Activated CD8-positive, alpha-beta memory T cell treated with anti-CD3 and anti-CD28 coated beads for 36 hours (primary cell): ENCODE measurements around the gene WDR83. TPM values are rescaled to one million over a fixed set of nuclear protein-coding genes. Genes with fewer than 3 reads are reported as not detected.

Source experiments
- CTCF ChIA-PET: fragments of 350-600 bp; sonication (Branson Sonifier 250); formaldehyde crosslinking; loops from one replicate; lab custom pipeline; 2021; ENCODE audit warnings: antibody characterized with exemption; lab: Charles Lee
- POLR2A ChIA-PET: fragments of 350-600 bp; sonication (Branson Sonifier 250); formaldehyde crosslinking; loops from one replicate; lab custom pipeline; 2021; ENCODE audit warnings: antibody characterized with exemption; lab: Charles Lee
- total RNA-seq, 2 experiments: library from RNA; stranded (reverse); gene quantifications; one replicate each; pipeline ENCODE4 v1.2.3, GENCODE V29; 2021

The WDR83 gene
- total RNA-seq, 2 experiments from 2014 or later, result 22.4 to 23.7 TPM

DNA sequence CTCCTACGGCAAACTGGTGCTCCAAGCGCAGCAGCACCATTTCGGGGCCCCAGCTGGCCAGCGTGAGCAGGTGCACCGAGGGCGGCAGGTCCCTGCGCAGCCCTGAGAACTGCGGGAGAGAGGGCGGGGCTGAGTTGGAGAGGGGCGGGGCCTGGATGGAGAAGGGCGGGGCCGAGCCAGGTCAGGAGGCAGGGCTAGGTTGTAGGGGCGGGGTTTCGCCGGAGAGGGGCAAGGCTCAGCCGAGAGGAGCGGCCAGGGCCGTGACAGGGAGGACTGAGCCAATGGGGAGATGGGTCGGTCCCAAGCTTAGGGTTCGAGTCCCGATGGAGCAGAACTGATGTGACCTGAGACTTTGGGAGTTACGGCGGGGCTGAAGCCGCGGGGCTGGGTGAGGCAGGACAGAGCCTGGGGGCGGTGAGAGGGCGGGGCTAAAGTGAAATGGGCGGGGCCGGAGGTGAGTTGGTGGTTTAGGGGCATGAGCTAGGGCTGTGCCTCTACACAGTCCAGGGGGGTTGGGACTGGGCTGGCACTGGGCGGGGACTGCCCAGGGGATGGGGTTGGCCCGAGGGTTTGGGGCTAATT lies 19.0 kb upstream of the WDR83 start:
- POLR2A ChIA-PET, result no interaction called here

DNA sequence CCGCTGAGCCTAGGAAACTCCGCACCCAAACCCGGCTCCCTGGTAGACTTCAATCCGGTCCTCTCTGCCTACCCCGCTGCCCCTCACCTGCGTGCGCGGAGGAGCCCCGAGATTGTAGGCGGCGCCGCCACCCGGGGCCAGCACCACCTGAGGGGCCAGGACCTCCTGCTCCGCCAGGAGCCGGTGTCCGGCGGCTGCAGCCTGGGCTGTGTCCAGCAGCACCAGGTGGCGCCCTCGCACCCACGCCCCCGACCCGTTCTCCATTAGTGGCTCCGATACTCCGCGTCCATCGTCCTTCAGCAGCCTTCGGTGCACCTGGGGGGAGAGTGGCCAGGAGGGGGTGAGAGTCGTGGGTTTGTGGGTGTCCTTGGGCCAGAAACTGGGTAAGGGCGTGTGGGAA lies 18.5 kb upstream of the WDR83 start:
- ChIA-PET CTCF (interaction anchor here (0.7 kb wide), 1 partner anchor 10 kb away, joined by 4 read pairs; no protein-coding TSS in a partner anchor), POLR2A (no interaction called here)

More for the DNA sequence above, 19.0 kb upstream of the WDR83 start:
- CTCF ChIA-PET, result interaction anchor here (0.6 to 0.7 kb wide), 2 partner anchors 11 to 128 kb away, joined by 3 to 4 read pairs; no protein-coding TSS in a partner anchor

DNA sequence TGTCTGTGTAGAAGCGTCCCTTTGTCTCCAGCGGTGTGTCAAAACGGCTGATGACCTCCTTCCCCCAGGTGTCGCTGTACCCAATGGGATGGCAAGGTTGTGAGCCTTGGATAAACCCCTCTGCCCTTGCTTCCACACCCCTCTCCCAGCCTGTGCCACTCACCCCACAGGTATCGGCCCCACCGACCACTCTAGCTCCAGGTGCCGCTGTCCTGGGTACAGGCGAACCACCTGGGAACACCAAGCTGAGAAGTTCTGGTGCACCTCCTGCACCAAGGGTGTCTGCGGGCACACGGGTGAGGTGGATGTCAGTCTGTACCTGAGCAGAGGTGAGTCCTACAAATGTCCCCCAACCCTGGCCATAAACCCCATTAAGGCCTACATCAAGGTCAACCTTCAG lies 16.7 kb upstream of the WDR83 start:
- ChIA-PET CTCF (interaction anchor here (1.5 kb wide), 1 partner anchor 10 kb away, joined by 4 read pairs; no protein-coding TSS in a partner anchor), POLR2A (no interaction called here)

DNA sequence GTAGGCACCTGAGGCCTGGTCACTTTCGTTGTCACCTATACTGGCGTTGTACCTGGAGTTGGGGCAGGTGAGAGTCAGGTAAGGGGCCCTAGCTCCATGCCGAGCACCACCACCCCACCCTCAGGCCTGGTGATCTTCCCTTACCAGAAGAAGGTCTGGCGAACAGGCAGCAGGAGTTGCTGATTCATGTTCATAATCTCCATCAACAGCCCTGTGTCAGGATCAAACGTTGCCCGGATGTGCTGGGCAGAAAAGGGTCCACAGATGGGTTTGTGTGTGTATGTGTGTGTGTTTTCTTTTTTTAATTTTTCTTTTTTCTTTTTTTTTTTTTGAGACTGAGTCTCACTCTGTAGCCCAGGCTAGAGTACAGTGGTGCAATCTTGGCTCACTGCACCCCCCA lies 14.4 kb upstream of the WDR83 start:
- POLR2A ChIA-PET, result no interaction called here
- CTCF ChIA-PET, result no interaction called here

DNA sequence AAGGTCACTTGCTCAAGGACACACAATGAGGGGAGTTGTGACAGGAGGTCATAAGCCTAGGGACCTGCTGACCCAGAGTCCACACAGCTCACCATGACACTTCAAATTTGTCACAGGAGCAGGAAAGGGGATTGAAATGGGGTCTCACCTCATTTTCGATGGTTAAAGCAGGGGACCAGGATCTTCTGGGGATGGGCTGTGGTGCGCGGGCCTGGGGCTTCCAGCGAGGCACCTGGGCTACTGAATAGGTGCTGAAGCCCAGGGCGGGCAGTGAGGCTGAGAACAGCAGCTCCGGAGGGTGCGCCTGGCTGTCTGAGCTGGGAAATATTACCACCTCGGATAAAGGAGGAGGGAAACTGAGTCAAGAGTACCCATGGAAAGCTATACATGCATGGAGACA lies 11.1 kb upstream of the WDR83 start:
- CTCF ChIA-PET, result no interaction called here
- POLR2A ChIA-PET, result no interaction called here

DNA sequence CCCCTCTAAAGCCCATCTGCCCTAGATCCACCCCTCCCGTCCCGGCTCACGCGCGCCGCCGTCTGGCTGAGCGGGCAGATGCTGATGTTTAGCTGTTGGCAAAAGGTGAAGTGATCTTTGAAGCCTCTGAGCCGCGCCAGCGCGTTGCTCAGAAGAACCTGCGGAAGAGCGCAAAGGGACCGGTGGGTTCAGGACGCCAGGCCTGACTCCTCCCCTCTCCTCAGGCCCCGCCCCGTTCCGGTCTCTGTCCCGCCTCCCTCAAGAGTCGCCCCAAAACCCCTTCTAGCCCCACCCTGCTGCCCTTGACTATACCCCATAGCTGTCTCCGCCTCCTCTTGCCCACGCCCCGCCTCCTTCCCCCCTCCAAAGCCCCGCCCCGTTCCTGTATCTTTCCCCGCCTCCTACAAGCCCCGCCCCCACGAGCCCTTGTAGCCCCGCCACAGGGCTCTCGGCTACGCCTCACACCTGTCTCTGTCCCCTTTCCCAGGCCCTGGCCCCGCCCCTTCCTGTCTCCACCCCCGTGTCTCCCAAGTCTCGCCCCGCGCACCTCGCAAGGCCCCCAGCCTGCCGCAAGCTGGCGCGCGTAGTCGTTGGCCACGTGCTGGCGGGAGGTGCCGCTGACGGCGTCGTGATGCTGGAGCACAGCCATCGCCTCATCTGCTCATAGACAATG lies 9.6 kb upstream of the WDR83 start:
- POLR2A ChIA-PET, result interaction anchor here (0.5 to 0.7 kb wide), 2 partner anchors 44 to 67 kb away, joined by 3 to 4 read pairs; no protein-coding TSS in a partner anchor

DNA sequence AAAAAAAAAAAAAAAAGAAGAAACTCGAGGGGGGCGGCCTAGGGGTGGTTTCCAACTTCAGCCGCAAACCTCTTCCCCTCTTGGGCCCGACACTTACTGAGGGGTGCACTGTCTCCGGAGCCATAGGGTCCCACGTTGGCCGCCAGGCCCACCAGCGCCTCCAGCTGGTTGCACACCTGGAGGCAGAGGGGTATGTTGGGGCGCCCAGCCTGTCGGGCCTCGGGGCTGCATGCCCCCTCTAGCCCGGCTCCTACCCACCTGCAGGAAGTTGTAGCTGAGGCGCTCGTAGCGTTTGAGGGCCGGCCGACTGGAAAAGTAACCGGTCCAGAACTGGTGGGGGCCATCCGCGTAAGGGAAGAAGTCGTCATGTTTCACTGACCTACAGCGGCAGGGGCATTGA lies 8.6 kb upstream of the WDR83 start:
- ChIA-PET POLR2A (interaction anchor here (0.7 kb wide), 1 partner anchor 66 kb away, joined by 4 read pairs; no protein-coding TSS in a partner anchor), CTCF (interaction anchor here (0.5 to 1.1 kb wide), 5 partner anchors 10 to 91 kb away, joined by 3 to 5 read pairs (median 3); no protein-coding TSS in a partner anchor)

More for the DNA sequence above, 9.6 kb upstream of the WDR83 start:
- CTCF ChIA-PET, result interaction anchor here (0.7 to 1.1 kb wide), 3 partner anchors 16 to 90 kb away, joined by 3 to 5 read pairs (median 3); no protein-coding TSS in a partner anchor

DNA sequence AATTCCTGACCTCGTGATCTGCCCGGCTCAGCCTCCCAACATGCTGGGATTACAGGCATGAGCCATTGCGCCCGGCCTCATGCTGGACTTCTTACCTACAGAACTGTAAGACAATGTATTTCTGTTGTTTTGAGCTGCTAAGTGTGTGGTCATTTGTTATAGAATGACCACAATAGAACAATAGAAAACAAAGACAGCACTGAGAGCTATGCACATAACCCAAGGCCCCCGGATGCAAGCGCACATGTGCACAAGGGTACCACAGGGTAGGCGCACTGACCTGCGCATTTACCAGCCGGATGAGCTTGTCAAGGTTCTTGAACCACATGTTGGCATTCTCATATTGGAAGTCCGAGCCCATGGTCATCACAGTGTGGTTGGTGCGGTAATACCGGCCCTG lies 5.6 kb upstream of the WDR83 start:
- ChIA-PET POLR2A (interaction anchor here (0.7 kb wide), 2 partner anchors 21 to 131 kb away, joined by 3 to 13 read pairs; no protein-coding TSS in a partner anchor), CTCF (interaction anchor here (0.7 to 0.8 kb wide), 2 partner anchors 48 to 100 kb away, joined by 3 read pairs; no protein-coding TSS in a partner anchor)

DNA sequence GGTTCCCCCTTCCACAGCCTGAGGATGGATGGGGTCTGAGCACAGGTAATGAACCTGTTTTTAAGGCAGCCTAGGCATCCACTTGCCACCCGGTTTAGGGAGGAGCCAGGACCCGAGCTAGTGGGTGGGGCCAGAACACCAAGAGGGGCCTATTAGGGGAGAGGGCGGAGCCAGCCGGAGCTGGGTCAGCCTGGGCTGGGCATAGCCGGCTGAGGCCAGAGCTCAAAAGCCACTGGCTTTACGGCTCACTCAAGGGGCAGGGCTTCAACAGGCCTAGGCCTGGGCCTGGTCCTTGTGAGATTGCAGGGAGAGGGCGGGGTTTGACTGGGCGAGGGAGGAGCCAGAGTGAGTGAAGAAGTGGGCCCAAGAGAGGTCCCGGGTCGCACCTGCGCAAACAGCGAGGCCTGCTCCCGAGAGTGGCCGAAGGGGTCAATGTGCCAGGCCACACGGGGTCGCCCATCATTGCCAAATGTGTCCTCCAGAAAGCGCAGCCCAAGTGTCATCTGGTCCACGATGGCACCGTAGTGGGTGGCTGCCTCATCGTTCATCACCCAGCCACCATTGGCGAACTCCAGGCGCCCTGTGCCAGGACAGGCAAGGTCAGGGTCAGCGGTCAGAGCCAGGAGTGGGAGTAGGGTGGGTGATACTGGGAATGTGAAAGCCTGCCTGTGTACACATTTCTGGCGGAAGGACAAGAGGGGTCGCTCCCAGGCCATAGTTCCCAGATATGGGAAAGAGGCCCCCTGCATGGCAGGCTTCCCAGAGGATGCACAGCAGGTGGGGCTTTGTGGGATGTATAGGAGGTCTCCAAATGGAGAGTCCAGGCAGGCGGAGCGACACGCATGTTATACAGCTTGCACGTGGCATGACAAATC lies 2.0 kb upstream of the WDR83 start:
- POLR2A ChIA-PET, result interaction anchor here (0.5 kb wide), 1 partner anchor 37 kb away, joined by 5 read pairs; no protein-coding TSS in a partner anchor
- CTCF ChIA-PET, result interaction anchor here (0.6 to 2.4 kb wide), 4 partner anchors 8 to 25 kb away, joined by 3 to 11 read pairs (median 6); no protein-coding TSS in a partner anchor

DNA sequence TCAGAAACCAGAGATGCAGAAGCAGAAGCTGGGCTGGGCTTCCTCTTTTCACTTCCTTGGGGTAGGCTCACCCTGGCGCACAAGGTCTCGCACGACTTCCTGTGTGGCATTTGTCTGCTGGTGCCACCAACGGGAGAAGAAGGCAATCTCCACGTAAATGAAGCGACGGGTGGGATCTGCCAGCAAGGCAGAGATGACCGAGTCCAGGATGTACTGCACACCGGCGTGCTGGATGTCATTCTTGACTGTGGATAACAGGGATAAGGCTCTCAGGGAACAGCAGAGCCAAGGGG lies 1.4 kb upstream of the WDR83 start:
- CTCF ChIA-PET, result interaction anchor here (1.9 to 2.4 kb wide), 2 partner anchors 11 to 25 kb away, joined by 9 to 11 read pairs; no protein-coding TSS in a partner anchor
- POLR2A ChIA-PET, result interaction anchor here (0.5 to 1.1 kb wide), 2 partner anchors 38 to 58 kb away, joined by 3 to 5 read pairs; partner anchors contain the start of gene TNPO2

DNA sequence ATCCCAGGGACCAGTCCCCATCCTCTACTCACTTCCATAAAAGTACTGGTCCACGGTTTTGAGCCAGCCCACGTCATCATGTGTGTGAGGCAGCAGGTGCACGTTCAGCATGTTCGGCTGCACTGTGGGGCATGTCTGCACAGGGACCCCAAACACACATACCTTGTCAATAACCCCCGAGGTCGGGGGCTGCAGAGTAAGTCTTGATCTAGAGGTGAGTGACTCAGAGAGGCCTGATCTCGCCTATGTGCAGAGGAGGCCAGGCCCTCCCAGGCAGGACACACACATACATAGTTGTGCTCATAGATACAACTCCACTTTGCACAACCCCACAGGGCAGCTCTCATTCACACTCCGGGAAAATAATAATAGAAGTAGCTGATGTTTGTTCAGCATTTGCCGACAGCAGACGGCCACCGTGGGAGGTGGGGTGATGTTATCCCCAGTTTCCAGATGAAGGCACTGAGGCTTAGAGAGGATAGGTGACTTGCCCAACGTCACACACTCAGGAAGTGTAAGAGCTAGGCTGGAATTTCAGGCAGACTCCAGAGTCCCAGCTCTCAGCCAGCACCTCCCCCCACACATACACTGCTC lies 839 bp upstream of the WDR83 start:
- CTCF ChIA-PET, result interaction anchor here (1.3 to 2.4 kb wide), 3 partner anchors 11 to 92 kb away, joined by 4 to 11 read pairs (median 9); no protein-coding TSS in a partner anchor
- POLR2A ChIA-PET, result interaction anchor here (0.5 to 1.1 kb wide), 2 partner anchors 39 to 58 kb away, joined by 3 to 5 read pairs; partner anchors contain the start of gene TNPO2

DNA sequence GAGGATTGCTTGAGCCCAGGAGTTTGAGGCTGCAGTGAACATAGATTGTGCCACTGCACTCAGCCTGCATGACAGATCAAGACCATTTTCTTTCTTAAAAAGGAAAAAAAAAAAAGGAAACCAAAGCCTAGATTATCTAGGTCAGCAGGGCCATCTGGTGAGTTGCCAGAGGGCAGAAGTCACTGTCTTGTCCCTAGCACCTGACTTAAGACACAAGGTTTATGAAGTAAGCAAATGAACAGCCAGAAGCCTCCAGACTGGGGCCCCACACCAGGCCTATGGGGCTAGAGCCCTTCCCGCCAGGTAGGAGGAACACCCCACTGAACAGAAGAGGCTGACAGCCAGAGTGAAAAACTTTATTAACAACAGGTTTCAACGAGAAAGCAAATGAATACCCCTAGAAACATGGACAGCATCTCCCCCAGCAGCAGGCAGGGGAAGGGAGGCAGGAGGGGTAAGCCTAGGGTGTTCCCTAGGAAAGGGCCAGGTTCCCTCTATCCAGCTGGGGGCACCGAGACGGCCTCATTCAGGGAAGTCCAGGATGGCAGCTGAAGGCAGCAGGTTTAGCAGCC lies 1.2 kb downstream of the WDR83 start:
- ChIA-PET CTCF (interaction anchor here (1.1 to 2.1 kb wide), 2 partner anchors 10 to 28 kb away, joined by 3 to 10 read pairs; no protein-coding TSS in a partner anchor), POLR2A (interaction anchor here (1.4 kb wide), 1 partner anchor 28 kb away, joined by 5 read pairs; no protein-coding TSS in a partner anchor)

DNA sequence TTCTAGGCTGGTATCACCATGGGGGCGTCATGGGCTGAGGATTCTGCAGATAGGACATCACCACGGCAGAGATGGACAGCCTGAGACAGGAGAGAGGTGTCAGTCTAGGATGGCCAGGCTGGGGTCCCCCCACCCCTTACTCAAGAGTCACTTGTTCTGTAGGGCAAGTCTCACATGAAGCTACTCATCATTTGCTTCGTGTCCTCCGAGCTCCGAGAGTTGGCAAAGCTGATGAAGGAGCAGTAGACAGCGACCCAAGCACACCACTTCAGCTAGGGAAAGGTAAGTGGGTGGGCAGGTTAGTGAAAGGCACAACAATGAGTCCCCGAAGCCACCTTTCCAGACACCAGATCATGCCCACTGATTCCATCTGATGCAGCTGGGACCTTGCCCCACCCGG lies 1.7 kb downstream of the WDR83 start:
- POLR2A ChIA-PET, result interaction anchor here (0.5 to 1.4 kb wide), 2 partner anchors 29 to 49 kb away, joined by 3 to 5 read pairs; no protein-coding TSS in a partner anchor
- CTCF ChIA-PET, result interaction anchor here (1.1 to 2.1 kb wide), 3 partner anchors 10 to 217 kb away, joined by 3 to 10 read pairs (median 3); no protein-coding TSS in a partner anchor

DNA sequence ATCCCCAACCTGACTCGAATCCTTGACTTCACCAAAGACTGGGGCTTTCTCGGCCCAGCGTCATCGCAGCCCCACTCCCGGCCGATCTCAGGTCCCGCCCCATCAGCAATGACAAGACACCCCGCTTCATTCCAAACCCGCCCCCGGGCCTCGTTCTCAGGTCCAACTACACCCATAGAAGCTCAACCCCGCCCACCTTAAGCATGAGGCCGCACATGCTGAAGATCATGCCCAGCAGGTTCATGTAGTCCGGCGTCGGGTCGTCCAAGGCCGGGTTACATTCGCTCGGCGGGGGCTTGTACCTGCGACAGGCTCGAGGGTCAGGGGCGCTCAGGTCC lies 2.3 kb downstream of the WDR83 start:
- POLR2A ChIA-PET, result interaction anchor here (0.5 to 1.4 kb wide), 3 partner anchors 13 to 49 kb away, joined by 3 to 5 read pairs (median 5); no protein-coding TSS in a partner anchor
- CTCF ChIA-PET, result interaction anchor here (0.7 to 2.1 kb wide), 7 partner anchors 9 to 216 kb away, joined by 3 to 10 read pairs (median 3); partner anchors contain the start of genes FBXW9 and GET3

DNA sequence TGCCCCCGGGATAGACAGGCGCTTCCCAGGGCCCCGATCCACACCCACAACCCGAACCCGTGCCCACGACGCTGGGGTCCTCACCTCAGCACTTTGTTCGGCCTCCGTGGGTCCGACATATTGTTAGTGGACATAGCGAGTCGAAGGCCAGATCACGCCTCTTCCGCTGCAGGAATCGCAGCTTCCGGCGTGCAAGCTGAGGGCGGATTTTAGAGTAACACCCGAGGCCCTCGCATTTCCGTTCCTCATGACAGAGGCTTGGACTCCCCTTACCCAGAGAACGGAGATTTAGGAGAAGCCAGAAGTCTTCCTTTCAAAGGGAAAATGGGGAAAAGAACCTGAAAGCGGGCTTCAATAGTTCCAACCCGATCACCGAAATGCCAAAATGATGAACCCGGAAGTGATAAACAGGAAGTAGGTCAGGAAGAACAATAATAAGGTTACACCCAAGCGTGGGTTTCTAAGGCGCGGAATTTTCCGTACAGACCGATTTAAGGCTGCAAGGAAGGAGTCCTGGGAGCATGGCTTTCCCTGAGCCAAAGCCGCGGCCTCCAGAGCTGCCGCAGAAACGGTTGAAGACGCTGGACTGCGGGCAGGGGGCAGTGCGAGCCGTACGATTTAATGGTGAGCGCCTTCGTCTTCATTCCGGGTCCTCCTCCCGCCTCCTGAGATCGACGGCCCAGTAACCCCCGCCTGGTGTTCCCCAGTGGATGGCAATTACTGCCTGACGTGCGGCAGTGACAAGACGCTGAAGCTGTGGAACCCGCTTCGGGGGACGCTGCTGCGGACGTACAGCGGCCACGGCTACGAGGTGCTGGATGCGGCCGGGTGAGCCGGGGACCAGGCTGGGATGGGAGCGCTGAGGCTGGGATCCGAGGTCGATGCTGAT lies 2.9 kb downstream of the WDR83 start:
- CTCF ChIA-PET, result interaction anchor here (0.7 to 2.1 kb wide), 6 partner anchors 8 to 216 kb away, joined by 3 to 10 read pairs (median 4); partner anchors contain the start of genes FBXW9 and GET3
- POLR2A ChIA-PET, result interaction anchor here (0.6 to 1.4 kb wide), 2 partner anchors 13 to 30 kb away, joined by 5 read pairs; no protein-coding TSS in a partner anchor
